Measurements from ENCODE around the gene UBIAD1. TPM values are rescaled to one million over a fixed set of nuclear protein-coding genes. Genes with fewer than 3 reads are reported as not detected.
A peak's percentile ranks its signal among the peaks of the same experiment; 100 is the strongest.

UBIAD1 gene
- total and polyA plus RNA-seq, 2 experiments from 2014 or later, result 13.7 to 31.6 TPM

GRCh38 chr1:11316701-11317100, 43.7 kb downstream of the UBIAD1 start:
- DNase-seq (ENCODE audit: low spot score) (no peak), ATAC-seq (no peak)
- Mint-ChIP-seq H3K36me3 (ENCODE audit: low read depth) (no peaks in the 10 kb centered on the region; the same call in 2 of the 3 replicates), H3K9me3 (no peaks in the 10 kb centered on the region), H3K27ac (no peak overlapping the region), H3K4me3 (no peak overlapping the region), H3K27me3 (ENCODE audit: insufficient read depth, low read depth, poor library complexity) (peaks cover 18% of the 10 kb centered on the region), H3K4me1 (peaks cover 20% of the 10 kb centered on the region)
- Histone ChIP-seq H2AFZ (0 out of 2 replicates have a peak overlapping the region, but pooled peaks have one; percentile 56), H3F3A (replicated peaks; ENCODE audit: low read depth) (0 out of 2 replicates have a peak, but pooled peaks cover 6% of the 10 kb centered on the region), H3K4me2 (no peak overlapping the region), H3K27me3 (ENCODE audit: insufficient read depth) (no peaks in the 10 kb centered on the region), H3K9me2 (ENCODE audit: insufficient read depth) (no peaks in the 10 kb centered on the region), H3K4me3 (no peak overlapping the region), H3K79me2 (replicated peaks; ENCODE audit: insufficient read depth) (no peaks in the 10 kb centered on the region), H4K20me1 (replicated peaks; ENCODE audit: insufficient read depth) (no peaks in the 10 kb centered on the region), H3K36me3 (ENCODE audit: insufficient read depth) (no peaks in the 10 kb centered on the region; the same call in 1 of the 2 replicates), H3K4me1 (ENCODE audit: insufficient read depth) (peaks cover 10% of the 10 kb centered on the region; the same call in 1 of the 2 replicates), H3K27ac (ENCODE audit: low read depth) (no peak overlapping the region)
- TF ChIP-seq POLR2AphosphoS5 (IDR thresholded peaks at IDR 0.05; ENCODE audit: low read depth) (no peak), CTCF (conservative IDR thresholded peaks at IDR 0.05; ENCODE audit: low read depth in 2 of 2) (no peak), ZNF114 (CRISPR knock-in tag; IDR thresholded peaks at IDR 0.05) (no peak), STAT1 (IDR thresholded peaks at IDR 0.05; ENCODE audit: unreplicated experiment) (no peak), ETS1 (IDR thresholded peaks at IDR 0.05) (no peak), CREB1 (CRISPR knock-in tag; IDR thresholded peaks at IDR 0.05; ENCODE audit: low read depth) (no peak), ZNF462 (CRISPR knock-in tag; IDR thresholded peaks at IDR 0.05) (no peak), REST (IDR thresholded peaks at IDR 0.05; ENCODE audit: unreplicated experiment) (no peak), NANOG (IDR thresholded peaks at IDR 0.05; ENCODE audit: borderline replicate concordance) (no peak), EZH2 (IDR thresholded peaks at IDR 0.05; ENCODE audit: low read depth, unreplicated experiment) (no peak), ZNF331 (CRISPR knock-in tag; IDR thresholded peaks at IDR 0.05; ENCODE audit: low read depth) (no peak), EZH2phosphoT487 (IDR thresholded peaks at IDR 0.05; ENCODE audit: unreplicated experiment) (no peak), JUNB (IDR thresholded peaks at IDR 0.05; ENCODE audit: unreplicated experiment) (no peak)
